Psoas muscle (tissue), 8 donors: Measurements from ENCODE around the gene MTUS2. TPM values are rescaled to one million over a fixed set of nuclear protein-coding genes. Genes with fewer than 3 reads are reported as not detected.

ENCODE experiments used
- ATAC-seq, 4 donors: fragments of 200-7000 bp; cut with Tn5 transposase; one replicate each; pipeline ENCODE4 v1.9.1; 2020; ENCODE audit warnings: moderate library complexity in 3 of 4, mild to moderate bottlenecking in 2 of 4
- DNase-seq, 2 donors: peaks; one replicate each; pipeline ENCODE4 v3.0.0-alpha.2; 2020
- H3K27ac ChIP-seq: fragments of 200-600 bp; one replicate; pipeline ENCODE4 v1.8.0; 2022
- H3K27me3 ChIP-seq, 3 donors: fragments of 200-600 bp in 1 of 3; one replicate each; pipeline versions ENCODE4 v1.6.1 to v1.8.0; 2013 to 2022; ENCODE audit warnings: low read length in 2 of 3, mild to moderate bottlenecking in 2 of 3, moderate library complexity in 1 of 3; ENCODE audit not compliant: insufficient read depth in 3 of 3
- H3K36me3 ChIP-seq, 2 donors: fragments of 200-600 bp in 1 of 2; one replicate each; pipeline versions ENCODE4 v1.6.1 to v1.8.0; 2013 to 2022; ENCODE audit warnings: low read depth in 1 of 2, mild to moderate bottlenecking in 1 of 2, moderate library complexity in 1 of 2; ENCODE audit not compliant: insufficient read depth in 1 of 2
- H3K4me1 ChIP-seq: fragments of 200-600 bp; one replicate; pipeline ENCODE4 v1.8.0; 2022
- H3K4me3 ChIP-seq: fragments of 200-600 bp; one replicate; pipeline ENCODE4 v1.8.0; 2022; ENCODE audit warnings: mild to moderate bottlenecking
- H3K9me3 ChIP-seq: fragments of 200-600 bp; one replicate; pipeline ENCODE4 v1.8.0; 2022
- CTCF ChIP-seq: fragments of 200-600 bp; IDR thresholded peaks from one replicate; pipeline ENCODE4 v1.8.0; 2022; ENCODE audit warnings: antibody characterized with exemption
- WGBS, 3 donors: extraction: QIAGEN DNeasy Blood & Tissue Kit; methylation state at CpG; one replicate each; pipeline versions ENCODE4 v1.1.6 to v1.1.7; 2013; 5-methylcytosine and 5-hydroxymethylcytosine counted together
- intact Hi-C, 2 donors: fragments of 100-400 bp; cut with DNase I; formaldehyde crosslinking; loops; one replicate each; pipeline versions ENCODE4 v1.11.0 to v1.14.2; 2022
- polyA plus RNA-seq, 3 donors: library from polyadenylated mRNA; stranded (reverse); fragments of 200-250 nt; gene quantifications; one replicate each; pipeline ENCODE4 v1.2.3, GENCODE V29; 2013
- total RNA-seq, 4 donors: library from RNA; stranded (reverse); fragmentation: NEBNext Ultra II Directional in 2 of 4; extraction: Animal tissue kit (Norgen Biotek cat#: 25700) in 2 of 4; gene quantifications; one replicate each; pipeline versions ENCODE4 v1.2.1 to v1.2.4, GENCODE V29; 2021 to 2023
- donor health status: healthy with polysubstance abuse.
- donor health status: DM: no; HTN: no; CAD: no; lungs with moderate emphysema.
- donor health status: Bipolar disorder and iron deficiency.
- donor health status: healthy.
- donor health status: DM: yes; HTN: yes; CAD: no.
- donor health status: DM: no; HTN: no; CAD: no.
- donor health status: DM: no; HTN: no; CAD: no.
- donor health status: DM: yes; HTN: yes; CAD: no.

Gene MTUS2
- total and polyA plus RNA-seq, 7 donors = 0.03 to 0.79 (median 0.14) TPM; not detected in 2

GRCh38 chr13:29140277-29140676 is 320.1 kb downstream of the MTUS2 start:
- no peak for ATAC-seq

GRCh38 chr13:29143847-29144246 is 323.7 kb downstream of the MTUS2 start:
- Histone ChIP-seq H3K27me3 (no peaks in the 10 kb centered on the region), H3K4me3 (no peak overlapping the region), H3K27ac (no peak overlapping the region), H3K9me3 (no peaks in the 10 kb centered on the region), H3K36me3 (no peaks in the 10 kb centered on the region), H3K4me1 (no peaks in the 10 kb centered on the region)
- 28 to 38% (median 38%) methylated on average over 1 of the region's 1 CpG for WGBS, 3 donors
- no peak for DNase-seq
- ATAC-seq = no peak
- no peak for TF ChIP-seq CTCF
- intact Hi-C loops = no loop called here

More at GRCh38 chr13:29140277-29140676, 320.1 kb downstream of the MTUS2 start:
- Histone ChIP-seq H3K4me3 (no peak overlapping the region), H3K27ac (no peak overlapping the region), H3K4me1 (no peaks in the 10 kb centered on the region), H3K27me3 (no peaks in the 10 kb centered on the region), H3K9me3 (peaks cover 5% of the 10 kb centered on the region), H3K36me3 (no peaks in the 10 kb centered on the region)
- intact Hi-C loops = no loop called here
- no peak for DNase-seq
- TF ChIP-seq CTCF = no peak
- 25 to 32% (median 31%) methylated on average over 4 of the region's 4 CpGs for WGBS, 3 donors

- Histone ChIP-seq H3K36me3 (no peaks in the 10 kb centered on the region), H3K27ac (no peak overlapping the region), H3K9me3 (peaks cover 3% of the 10 kb centered on the region), H3K27me3 (peaks cover 0 to 2% (median 0%) of the 10 kb centered on the region in 3 donors), H3K4me3 (no peak overlapping the region), H3K4me1 (no peaks in the 10 kb centered on the region)
- DNase-seq (no peak), ATAC-seq (no peak)
- 66 to 82% (median 68%) methylated on average over 2 of the region's 2 CpGs for WGBS, 3 donors
- intact Hi-C loops = no loop called here
- TF ChIP-seq CTCF = no peak
Observed at GRCh38 chr13:29154390-29154789, 334.3 kb downstream of the MTUS2 start.

GRCh38 chr13:29156136-29156535 is 336.0 kb downstream of the MTUS2 start:
- intact Hi-C loops = no loop called here
- 56 to 75% (median 72%) methylated on average over 1 of the region's 1 CpG for whole genome bisulfite sequencing, 3 donors
- no peaks in the 10 kb centered on the region for H3K4me1 ChIP-seq
- no peak overlapping the region for H3K27ac ChIP-seq
- no peak overlapping the region for H3K4me3 ChIP-seq
- peaks cover 3% of the 10 kb centered on the region for H3K9me3 ChIP-seq
- DNase-seq (no peak), ATAC-seq (no peak)
- peaks cover 0 to 2% (median 0%) of the 10 kb centered on the region in 3 donors for H3K27me3 ChIP-seq
- TF ChIP-seq CTCF = no peak
- no peaks in the 10 kb centered on the region for H3K36me3 ChIP-seq

GRCh38 chr13:29159871-29160270 is 339.7 kb downstream of the MTUS2 start:
- Histone ChIP-seq H3K27ac (no peak overlapping the region), H3K4me1 (no peaks in the 10 kb centered on the region), H3K27me3 (peaks cover 0 to 2% (median 0%) of the 10 kb centered on the region in 3 donors), H3K36me3 (no peaks in the 10 kb centered on the region), H3K9me3 (no peaks in the 10 kb centered on the region), H3K4me3 (no peak overlapping the region)
- ATAC-seq = no peak
- WGBS, 3 donors = 66 to 69% (median 67%) methylated on average over 5 of the region's 5 CpGs
- DNase-seq = no peak
- intact Hi-C loops = no loop called here
- no peak for TF ChIP-seq CTCF
